Fibroblast of villous mesenchyme (primary cell): ENCODE measurements around the gene PTPN22. TPM values are rescaled to one million over a fixed set of nuclear protein-coding genes. Genes with fewer than 3 reads are reported as not detected.

Experiments used
- DNase-seq: peaks from one replicate; pipeline ENCODE4 v3.0.0-alpha.2; 2010; ENCODE audit warnings: low read depth
- H3K4me3 ChIP-seq: 2 replicates; pipeline ENCODE4 v1.5.1; 2011; ENCODE audit warnings: low read depth, mild to moderate bottlenecking, low read length
- CTCF ChIP-seq: IDR thresholded peaks from 2 replicates; pipeline ENCODE4 v1.5.1; 2012; ENCODE audit warnings: low read depth, mild to moderate bottlenecking, low read length; ENCODE audit not compliant: insufficient read depth
- total RNA-seq: library from RNA; depleted of rRNA; stranded (reverse); fragments of >200 nt; gene quantifications from 2 replicates; pipeline ENCODE4 v1.2.3, GENCODE V29; 2012

The PTPN22 gene
- total RNA-seq, 1 donor, result 0.86 TPM

GRCh38 chr1:113792471-113792870 is 79.0 kb downstream of the PTPN22 start:
- no peak for TF ChIP-seq CTCF
- DNase-seq, result no peak
- H3K4me3 ChIP-seq, result no peak overlapping the region

- no peak for TF ChIP-seq CTCF
- no peak overlapping the region for H3K4me3 ChIP-seq
- no peak for DNase-seq
These were observed 82.7 kb downstream of the PTPN22 start for GRCh38 chr1:113788802-113789201.

- TF ChIP-seq CTCF, result no peak
- H3K4me3 ChIP-seq, result no peak overlapping the region
- DNase-seq, result no peak
These were observed 83.8 kb downstream of the PTPN22 start for GRCh38 chr1:113787663-113788062.

GRCh38 chr1:113786069-113786468 is 85.4 kb downstream of the PTPN22 start:
- H3K4me3 ChIP-seq, result no peak overlapping the region
- TF ChIP-seq CTCF, result no peak
- no peak for DNase-seq

- H3K4me3 ChIP-seq, result no peak overlapping the region
- no peak for DNase-seq
- no peak for TF ChIP-seq CTCF
These were observed 87.3 kb downstream of the PTPN22 start for GRCh38 chr1:113784104-113784779.

- TF ChIP-seq CTCF, result no peak
- no peak overlapping the region for H3K4me3 ChIP-seq
- peak; percentile 35 for DNase-seq
These were observed 88.0 kb downstream of the PTPN22 start for GRCh38 chr1:113783254-113784103.
